Liver (tissue), 3 donors: ENCODE measurements around the gene EDAR.

Experiments used
- FOXA1 ChIP-seq: IDR thresholded peaks from 2 replicates; pipeline ENCODE4 v1.6.1; 2016; ENCODE audit warnings: antibody characterized with exemption
- RAD21 ChIP-seq, 2 donors: IDR thresholded peaks; 2 replicates each; pipeline ENCODE4 v1.6.1; 2016; ENCODE audit warnings: antibody characterized with exemption in 2 of 2, mild to moderate bottlenecking in 2 of 2
- SP1 ChIP-seq: IDR thresholded peaks from 2 replicates; pipeline ENCODE4 v1.6.1; 2018; ENCODE audit warnings: antibody characterized with exemption, mild to moderate bottlenecking
- TAF1 ChIP-seq: conservative IDR thresholded peaks from 2 replicates; pipeline ENCODE4 v1.6.1; 2016; ENCODE audit warnings: antibody characterized with exemption, mild to moderate bottlenecking
- TF ChIP-seq, protein P1 (sequence below): fragments of 150-350 bp; IDR thresholded peaks from 2 replicates; pipeline ENCODE4 v1.5.1; 2017; ENCODE audit warnings: improper control_type of control experiment, low read depth, low read length; ENCODE audit not compliant: missing input control
- TF ChIP-seq, protein P2 (sequence below): IDR thresholded peaks from 2 replicates; pipeline ENCODE4 v1.6.1; 2016; ENCODE audit warnings: antibody characterized with exemption
- TF ChIP-seq, protein P3 (sequence below): IDR thresholded peaks from 2 replicates; pipeline ENCODE4 v1.6.1; 2016; ENCODE audit warnings: antibody characterized with exemption, mild to moderate bottlenecking
- TF ChIP-seq, protein P4 (sequence below): IDR thresholded peaks from 2 replicates; pipeline ENCODE4 v1.6.1; 2016; ENCODE audit warnings: antibody characterized with exemption
- donor health status: healthy.
- donor health status: healthy.

DNA sequence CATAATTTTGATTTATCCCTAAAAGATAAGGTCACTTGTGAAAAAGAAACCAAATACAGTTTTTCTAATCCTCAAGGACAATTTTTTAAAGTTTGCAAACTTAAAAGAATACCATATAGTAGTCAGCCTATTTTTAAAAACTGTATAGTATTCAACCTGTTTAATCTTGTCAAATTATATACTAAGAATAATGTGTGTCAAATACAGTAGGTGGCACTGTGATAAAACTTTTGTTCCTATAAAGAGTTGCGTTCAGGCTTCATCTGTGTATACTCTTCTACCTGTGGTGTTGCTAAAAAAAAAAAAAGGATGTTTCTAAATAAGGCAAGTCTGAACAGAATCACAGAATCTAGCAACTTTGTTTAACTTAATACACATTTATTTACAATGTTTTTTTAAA, 133.8 kb downstream of the EDAR start:
- TF ChIP-seq, protein P1, sequence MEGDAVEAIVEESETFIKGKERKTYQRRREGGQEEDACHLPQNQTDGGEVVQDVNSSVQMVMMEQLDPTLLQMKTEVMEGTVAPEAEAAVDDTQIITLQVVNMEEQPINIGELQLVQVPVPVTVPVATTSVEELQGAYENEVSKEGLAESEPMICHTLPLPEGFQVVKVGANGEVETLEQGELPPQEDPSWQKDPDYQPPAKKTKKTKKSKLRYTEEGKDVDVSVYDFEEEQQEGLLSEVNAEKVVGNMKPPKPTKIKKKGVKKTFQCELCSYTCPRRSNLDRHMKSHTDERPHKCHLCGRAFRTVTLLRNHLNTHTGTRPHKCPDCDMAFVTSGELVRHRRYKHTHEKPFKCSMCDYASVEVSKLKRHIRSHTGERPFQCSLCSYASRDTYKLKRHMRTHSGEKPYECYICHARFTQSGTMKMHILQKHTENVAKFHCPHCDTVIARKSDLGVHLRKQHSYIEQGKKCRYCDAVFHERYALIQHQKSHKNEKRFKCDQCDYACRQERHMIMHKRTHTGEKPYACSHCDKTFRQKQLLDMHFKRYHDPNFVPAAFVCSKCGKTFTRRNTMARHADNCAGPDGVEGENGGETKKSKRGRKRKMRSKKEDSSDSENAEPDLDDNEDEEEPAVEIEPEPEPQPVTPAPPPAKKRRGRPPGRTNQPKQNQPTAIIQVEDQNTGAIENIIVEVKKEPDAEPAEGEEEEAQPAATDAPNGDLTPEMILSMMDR = peak; percentile 45
- TF ChIP-seq SP1 (no peak), TAF1 (no peak), RAD21 (IDR thresholded peaks at IDR 0.05) (peak; percentile 84 to 85), FOXA1 (no peak)
- TF ChIP-seq, protein P2, sequence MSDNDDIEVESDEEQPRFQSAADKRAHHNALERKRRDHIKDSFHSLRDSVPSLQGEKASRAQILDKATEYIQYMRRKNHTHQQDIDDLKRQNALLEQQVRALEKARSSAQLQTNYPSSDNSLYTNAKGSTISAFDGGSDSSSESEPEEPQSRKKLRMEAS = no peak
- TF ChIP-seq, protein P3, sequence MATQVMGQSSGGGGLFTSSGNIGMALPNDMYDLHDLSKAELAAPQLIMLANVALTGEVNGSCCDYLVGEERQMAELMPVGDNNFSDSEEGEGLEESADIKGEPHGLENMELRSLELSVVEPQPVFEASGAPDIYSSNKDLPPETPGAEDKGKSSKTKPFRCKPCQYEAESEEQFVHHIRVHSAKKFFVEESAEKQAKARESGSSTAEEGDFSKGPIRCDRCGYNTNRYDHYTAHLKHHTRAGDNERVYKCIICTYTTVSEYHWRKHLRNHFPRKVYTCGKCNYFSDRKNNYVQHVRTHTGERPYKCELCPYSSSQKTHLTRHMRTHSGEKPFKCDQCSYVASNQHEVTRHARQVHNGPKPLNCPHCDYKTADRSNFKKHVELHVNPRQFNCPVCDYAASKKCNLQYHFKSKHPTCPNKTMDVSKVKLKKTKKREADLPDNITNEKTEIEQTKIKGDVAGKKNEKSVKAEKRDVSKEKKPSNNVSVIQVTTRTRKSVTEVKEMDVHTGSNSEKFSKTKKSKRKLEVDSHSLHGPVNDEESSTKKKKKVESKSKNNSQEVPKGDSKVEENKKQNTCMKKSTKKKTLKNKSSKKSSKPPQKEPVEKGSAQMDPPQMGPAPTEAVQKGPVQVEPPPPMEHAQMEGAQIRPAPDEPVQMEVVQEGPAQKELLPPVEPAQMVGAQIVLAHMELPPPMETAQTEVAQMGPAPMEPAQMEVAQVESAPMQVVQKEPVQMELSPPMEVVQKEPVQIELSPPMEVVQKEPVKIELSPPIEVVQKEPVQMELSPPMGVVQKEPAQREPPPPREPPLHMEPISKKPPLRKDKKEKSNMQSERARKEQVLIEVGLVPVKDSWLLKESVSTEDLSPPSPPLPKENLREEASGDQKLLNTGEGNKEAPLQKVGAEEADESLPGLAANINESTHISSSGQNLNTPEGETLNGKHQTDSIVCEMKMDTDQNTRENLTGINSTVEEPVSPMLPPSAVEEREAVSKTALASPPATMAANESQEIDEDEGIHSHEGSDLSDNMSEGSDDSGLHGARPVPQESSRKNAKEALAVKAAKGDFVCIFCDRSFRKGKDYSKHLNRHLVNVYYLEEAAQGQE = no peak
- TF ChIP-seq, protein P4, sequence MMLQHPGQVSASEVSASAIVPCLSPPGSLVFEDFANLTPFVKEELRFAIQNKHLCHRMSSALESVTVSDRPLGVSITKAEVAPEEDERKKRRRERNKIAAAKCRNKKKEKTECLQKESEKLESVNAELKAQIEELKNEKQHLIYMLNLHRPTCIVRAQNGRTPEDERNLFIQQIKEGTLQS = no peak
